Erythroblast (primary cell): Measurements from ENCODE around the gene TENT5A.

Source experiments
- GATA1 ChIP-seq: IDR thresholded peaks from 2 replicates; pipeline ENCODE4 v1.6.1; 2011; ENCODE audit warnings: low read depth, mild to moderate bottlenecking, control low read depth, low read length, moderate library complexity
- POLR2A ChIP-seq: IDR thresholded peaks from 2 replicates; pipeline ENCODE4 v1.6.1; 2011; ENCODE audit warnings: mild to moderate bottlenecking, low read length

- TF ChIP-seq POLR2A: no peak
- no peak for TF ChIP-seq GATA1
These were observed 20.7 kb downstream of the TENT5A start for GRCh38 chr6:81731814-81732213.
